HepG2 (cell line): ENCODE measurements around the gene IQCK. TPM values are rescaled to one million over a fixed set of nuclear protein-coding genes. Genes with fewer than 3 reads are reported as not detected.

ENCODE experiments used
- ATAC-seq: fragments of 200-7000 bp; cut with Tn5 transposase; 3 replicates; pipeline ENCODE4 v1.9.1; 2020; ENCODE audit warnings: mild to moderate bottlenecking, moderate library complexity
- BruUV-seq: library from RNA; stranded (reverse); fragments of 400-500 nt; replicated peaks from 2 replicates; lab custom pipeline; 2021; lab: Mats Ljungman, UMichigan
- CTCF ChIA-PET: fragments of 300-600 bp; formaldehyde crosslinking; extraction: SDS; loops from one replicate; lab custom pipeline; 2021; ENCODE audit warnings: low total read pairs, inconsistent platforms, low intra/inter-chr PET ratio; lab: Yijun Ruan, JAX
- POLR2A ChIA-PET: fragments of 350-600 bp; sonication (Branson Sonifier 250); formaldehyde crosslinking; loops from one replicate; lab custom pipeline; 2020; ENCODE audit warnings: antibody characterized with exemption, inconsistent platforms; lab: Yijun Ruan, JAX
- DNase-seq: peaks from one replicate; pipeline ENCODE4 v3.0.0-alpha.2; 2015; ENCODE audit warnings: low spot score
- FAIRE-seq: peaks from 3 replicates; lab custom pipeline; 2011; peaks lifted over from hg19 to GRCh38; lab: Jason Lieb, UNC
- H2AFZ ChIP-seq: one replicate; pipeline ENCODE4 v1.6.1; 2011; ENCODE audit warnings: low read length, inconsistent platforms
- H3K27ac ChIP-seq: fragments of 300-600 bp; 3 replicates; pipeline ENCODE4 v1.8.0; 2011; ENCODE audit warnings: mixed run types, mild to moderate bottlenecking, mixed read lengths, low read length, inconsistent platforms; ENCODE audit not compliant: insufficient read depth; ENCODE audit errors: extremely low read length
- H3K27me3 ChIP-seq, 2 experiments: fragments of 200-600 bp in 1 of 2; 2 replicates in 1 of 2; 3 replicates in 1 of 2; pipeline versions ENCODE4 v1.6.0 to v1.8.0; 2011; ENCODE audit warnings: low read length in 2 of 2, mild to moderate bottlenecking in 2 of 2, moderate library complexity in 2 of 2, inconsistent platforms in 1 of 2; ENCODE audit not compliant: insufficient read depth in 2 of 2, control insufficient read depth in 1 of 2
- H3K36me3 ChIP-seq, 2 experiments: fragments of 200-600 bp in 1 of 2; replicated peaks in 1 of 2; 2 replicates in 1 of 2; 3 replicates in 1 of 2; pipeline versions ENCODE4 v1.5.1 to v1.8.0; 2011; ENCODE audit warnings: low read length in 2 of 2, inconsistent platforms in 1 of 2; ENCODE audit not compliant: insufficient read depth in 2 of 2, control insufficient read depth in 1 of 2
- H3K4me1 ChIP-seq: 2 replicates; pipeline ENCODE4 v1.5.1; 2012; ENCODE audit warnings: low read length, inconsistent platforms; ENCODE audit not compliant: insufficient read depth
- H3K4me2 ChIP-seq: 2 replicates; pipeline ENCODE4 v1.6.0; 2011; ENCODE audit warnings: low read depth, low read length, inconsistent platforms
- H3K4me3 ChIP-seq, 3 experiments: fragments of 200-600 bp in 1 of 3; sonication (generic), shearing (Covaris generic) in 1 of 3; replicated peaks in 1 of 3; 2 replicates each; pipeline ENCODE4 v1.5.1; 2011 to 2016; ENCODE audit warnings: low read length in 3 of 3, inconsistent platforms in 2 of 3, low read depth in 2 of 3, mild to moderate bottlenecking in 2 of 3, control low read depth in 1 of 3, mixed read lengths in 1 of 3; ENCODE audit not compliant: insufficient read depth in 1 of 3
- H3K79me2 ChIP-seq: one replicate; pipeline ENCODE4 v1.6.1; 2011; ENCODE audit warnings: low read length, inconsistent platforms; ENCODE audit not compliant: insufficient read depth
- H3K9ac ChIP-seq: 2 replicates; pipeline ENCODE4 v1.6.0; 2011; ENCODE audit warnings: mild to moderate bottlenecking, low read depth, low read length, inconsistent platforms; ENCODE audit not compliant: insufficient read depth
- H3K9me3 ChIP-seq: 2 replicates; pipeline ENCODE4 v1.5.1; 2012; ENCODE audit warnings: mild to moderate bottlenecking, low read length
- H4K20me1 ChIP-seq: 2 replicates; pipeline ENCODE4 v1.6.0; 2011; ENCODE audit warnings: inconsistent platforms, mild to moderate bottlenecking, low read length, moderate library complexity; ENCODE audit not compliant: insufficient read depth
- ATF2 ChIP-seq: sonication (generic); formaldehyde crosslinking; IDR thresholded peaks from 2 replicates; pipeline ENCODE4 v1.4.0; 2020; ENCODE audit warnings: missing genetic modification reagents
- BRF2 ChIP-seq: sonication (generic); formaldehyde crosslinking; IDR thresholded peaks from 2 replicates; pipeline ENCODE4 v1.8.1; 2022; ENCODE audit warnings: mild to moderate bottlenecking, missing genetic modification reagents
- CHD4 ChIP-seq: fragments of 200-600 bp; sonication (generic); IDR thresholded peaks from 2 replicates; pipeline ENCODE4 v1.7.0; 2017; ENCODE audit warnings: mild to moderate bottlenecking, low read length, borderline replicate concordance
- DRAP1 ChIP-seq: IDR thresholded peaks from 2 replicates; pipeline ENCODE4 v1.6.1; 2016; ENCODE audit warnings: missing genetic modification reagents, missing compliant biosample characterization
- ETV6 ChIP-seq: sonication (generic); formaldehyde crosslinking; conservative IDR thresholded peaks from 2 replicates; pipeline ENCODE4 v1.4.0; 2020; ENCODE audit warnings: missing genetic modification reagents
- FOXK2 ChIP-seq: fragments of 450-650 bp; IDR thresholded peaks from 2 replicates; pipeline ENCODE4 v1.6.1; 2016
- HNF4A ChIP-seq: sonication (generic); formaldehyde crosslinking; IDR thresholded peaks from 2 replicates; pipeline ENCODE4 v1.4.0; 2020; ENCODE audit warnings: missing genetic modification reagents
- IKZF5 ChIP-seq: IDR thresholded peaks from 2 replicates; pipeline ENCODE4 v1.6.1; 2018; ENCODE audit warnings: missing genetic modification reagents, mild to moderate bottlenecking, missing compliant biosample characterization
- ISL2 ChIP-seq: sonication (generic); formaldehyde crosslinking; IDR thresholded peaks from 2 replicates; pipeline ENCODE4 v1.5.0; 2020; ENCODE audit warnings: missing genetic modification reagents
- KLF11 ChIP-seq: IDR thresholded peaks from 2 replicates; pipeline ENCODE4 v1.6.1; 2016; ENCODE audit warnings: missing compliant biosample characterization
- MAX ChIP-seq: IDR thresholded peaks from 2 replicates; pipeline ENCODE4 v1.6.1; 2012; ENCODE audit warnings: inconsistent platforms
- NFIC ChIP-seq: IDR thresholded peaks from 2 replicates; pipeline ENCODE4 v1.6.1; 2012; ENCODE audit warnings: mild to moderate bottlenecking, low read length, inconsistent platforms
- PRDM4 ChIP-seq: sonication (generic); formaldehyde crosslinking; IDR thresholded peaks from 2 replicates; pipeline ENCODE4 v1.9.0; 2021; ENCODE audit warnings: missing genetic modification reagents, borderline replicate concordance
- REPIN1 ChIP-seq: sonication (generic); formaldehyde crosslinking; IDR thresholded peaks from 2 replicates; pipeline ENCODE4 v1.8.0; 2022; ENCODE audit warnings: missing genetic modification reagents, low read depth, mild to moderate bottlenecking, borderline replicate concordance
- ZNF543 ChIP-seq: sonication (generic); formaldehyde crosslinking; IDR thresholded peaks from 2 replicates; pipeline ENCODE4 v1.4.0; 2020; ENCODE audit warnings: mild to moderate bottlenecking, missing genetic modification reagents
- ZNF678 ChIP-seq: sonication (generic); formaldehyde crosslinking; IDR thresholded peaks from 2 replicates; pipeline ENCODE4 v1.4.0; 2020; ENCODE audit warnings: mild to moderate bottlenecking, missing genetic modification reagents
- ZNF780A ChIP-seq: sonication (generic); formaldehyde crosslinking; IDR thresholded peaks from 2 replicates; pipeline ENCODE4 v1.8.0; 2022; ENCODE audit warnings: mild to moderate bottlenecking, missing genetic modification reagents, moderate library complexity
- ZNF792 ChIP-seq: IDR thresholded peaks from 2 replicates; pipeline ENCODE4 v1.6.1; 2016
- ZSCAN9 ChIP-seq: IDR thresholded peaks from 2 replicates; pipeline ENCODE4 v1.6.1; 2016; ENCODE audit warnings: borderline replicate concordance
- WGBS: methylation state at CpG from one replicate; pipeline ENCODE4 v1.1.6; 2017; ENCODE audit warnings: low lambda C conversion rate; 5-methylcytosine and 5-hydroxymethylcytosine counted together
- in situ Hi-C: cut with HindIII; loops from 2 replicates; pipeline ENCODE4 v1.10.0; 2017; ENCODE audit warnings: low pct_unique_long_range_greater_than_20kb; ENCODE audit not compliant: extremely low pct_ligation_motif_present
- intact Hi-C: fragments of 100-400 bp; cut with micrococcal nuclease; formaldehyde crosslinking; loops from one replicate; pipeline ENCODE4 v1.10.0; 2022; ENCODE audit not compliant: unreplicated experiment
- polyA plus RNA-seq, 8 experiments: library from polyadenylated mRNA; depleted of rRNA in 3 of 8; stranded (reverse) in 7 of 8; unstranded in 1 of 8; fragments of >200 nt; fragmentation: Illumina TruSeq in 4 of 8; extraction: Trizol in 4 of 8; gene quantifications; 2 replicates each; pipeline versions ENCODE4 v1.2.1 to v1.2.3, GENCODE V29; 2011 to 2016; ENCODE audit warnings: low read depth in 4 of 8, missing spikeins in 1 of 8, mixed read lengths in 1 of 8; ENCODE audit not compliant: insufficient read depth in 1 of 8
- total RNA-seq, 5 experiments: library from RNA; depleted of rRNA; stranded (reverse); fragments of >200 nt; fragmentation: Illumina TruSeq; extraction: Trizol; gene quantifications; 2 replicates each; pipeline ENCODE4 v1.2.3, GENCODE V29; 2016; ENCODE audit warnings: low read depth in 1 of 5

Gene IQCK
- total and polyA plus RNA-seq, 2 of the 13 experiments (the other 11 are each of a cell fraction or from before 2014, with no cell fraction given), result 5.1 to 7.3 TPM

DNA sequence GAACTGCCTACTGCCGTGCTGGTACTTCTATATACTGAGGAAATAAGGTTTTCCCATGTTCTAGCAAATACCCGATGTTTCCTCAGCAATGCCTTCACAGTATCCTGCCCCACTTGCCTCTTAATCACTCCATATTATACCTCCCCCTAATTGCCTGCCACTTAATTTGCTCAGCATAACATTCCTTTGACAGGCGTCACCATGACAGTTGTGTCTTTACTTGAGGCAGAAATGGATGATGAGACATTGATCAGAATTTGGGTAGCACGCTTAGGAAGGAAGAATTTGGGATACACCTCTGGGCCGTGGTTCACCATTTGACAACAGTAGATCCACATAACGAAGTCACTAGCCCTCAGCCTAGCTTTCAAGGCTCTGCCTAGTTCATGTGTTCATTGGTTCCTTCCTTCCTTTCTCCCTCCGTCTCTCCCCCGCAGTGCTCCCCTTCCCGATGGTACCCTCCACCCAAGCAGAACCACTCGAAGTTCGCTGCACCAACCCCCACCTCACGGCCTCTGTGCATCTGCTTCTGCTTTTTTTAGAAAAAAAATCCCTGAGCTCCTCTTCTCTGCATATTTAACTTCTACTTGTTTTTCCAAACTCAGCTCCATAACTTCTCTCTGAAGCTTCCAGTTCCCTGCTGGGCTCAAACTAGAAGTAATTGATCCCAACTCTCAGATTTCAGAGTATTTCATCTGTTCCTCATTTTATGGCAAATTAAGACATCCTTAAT lies 19.4 kb downstream of the IQCK start:
- 88% methylated on average over 12 of the region's 12 CpGs for WGBS
- Histone ChIP-seq H3K4me1 (peaks cover 17% of the 10 kb centered on the region), H2AFZ (no peak overlapping the region), H3K79me2 (no peaks in the 10 kb centered on the region), H3K27ac (no peak overlapping the region), H3K4me2 (no peak overlapping the region), H3K27me3 (no peaks in the 10 kb centered on the region), H3K36me3 (no peaks in the 10 kb centered on the region), H3K4me3 (no peak overlapping the region), H3K9me3 (no peaks in the 10 kb centered on the region), H3K9ac (no peak overlapping the region), H4K20me1 (no peaks in the 10 kb centered on the region)
- TF ChIP-seq ZNF678 (CRISPR knock-in tag) (no peak), NFIC (no peak), ZNF543 (CRISPR knock-in tag) (no peak), KLF11 (CRISPR knock-in tag) (no peak), ZSCAN9 (CRISPR knock-in tag) (no peak), ISL2 (CRISPR knock-in tag) (no peak), CHD4 (no peak), MAX (no peak), REPIN1 (CRISPR knock-in tag) (no peak), FOXK2 (no peak), IKZF5 (CRISPR knock-in tag) (no peak), HNF4A (no peak), ZNF780A (CRISPR knock-in tag) (no peak), BRF2 (no peak), ATF2 (CRISPR knock-in tag) (no peak), ETV6 (CRISPR knock-in tag) (no peak), PRDM4 (no peak), DRAP1 (CRISPR knock-in tag) (no peak), ZNF792 (CRISPR knock-in tag) (no peak)
- BruUV-seq, result no TSS peak
- no peak for ATAC-seq
- in situ Hi-C loops, result no loop called here
- no peak for FAIRE-seq
- intact Hi-C loops, result no loop called here
- CTCF ChIA-PET, result no interaction called here
- POLR2A ChIA-PET, result interaction anchor here (0.5 kb wide), 1 partner anchor 23 kb away, joined by 3 read pairs; no protein-coding TSS in a partner anchor
- DNase-seq, result no peak
